Testis (tissue), 3 donors: ENCODE data around the gene ASMTL. TPM values are rescaled to one million over a fixed set of nuclear protein-coding genes. Genes with fewer than 3 reads are reported as not detected.

Source experiments
- DNase-seq: peaks from one replicate; pipeline ENCODE4 v3.0.0-alpha.2; 2019
- H3K27ac ChIP-seq, 2 donors: fragments of 200-600 bp; sonication (generic); one replicate each; pipeline ENCODE4 v1.5.1; 2019
- H3K27me3 ChIP-seq: fragments of 200-600 bp; sonication (generic); one replicate; pipeline ENCODE4 v1.5.1; 2019
- H3K36me3 ChIP-seq: fragments of 200-600 bp; sonication (generic); one replicate; pipeline ENCODE4 v1.5.1; 2017; ENCODE audit warnings: low read depth; ENCODE audit errors: missing control alignments
- H3K4me1 ChIP-seq: fragments of 200-600 bp; sonication (generic); one replicate; pipeline ENCODE4 v1.5.1; 2019
- H3K4me3 ChIP-seq, 2 donors: fragments of 200-600 bp; sonication (generic); one replicate each; pipeline ENCODE4 v1.5.1; 2017 to 2019
- H3K9me3 ChIP-seq: fragments of 200-600 bp; sonication (generic); one replicate; pipeline ENCODE4 v1.5.1; 2017
- CTCF ChIP-seq, 3 experiments: fragments of 450-650 bp in 2 of 3; fragments of 200-600 bp in 1 of 3; sonication (generic) in 1 of 3; IDR thresholded peaks; one replicate each; pipeline ENCODE4 v1.5.1; 2016 to 2019; ENCODE audit warnings: antibody characterized with exemption in 3 of 3, mild to moderate bottlenecking in 2 of 3, moderate library complexity in 1 of 3
- POLR2A ChIP-seq: fragments of 450-650 bp; IDR thresholded peaks from one replicate; pipeline ENCODE4 v1.6.1; 2017; ENCODE audit warnings: antibody characterized with exemption, mild to moderate bottlenecking, moderate library complexity
- WGBS, 2 donors: methylation state at CpG; one replicate each; pipeline ENCODE4 v1.1.5; 2018; 5-methylcytosine and 5-hydroxymethylcytosine counted together
- intact Hi-C: fragments of 100-400 bp; cut with DNase I; formaldehyde crosslinking; loops from one replicate; pipeline ENCODE4 v1.15.1; 2023; ENCODE audit warnings: low total_unique reads
- polyA plus RNA-seq: library from polyadenylated mRNA; stranded (reverse); fragments of 350-450 nt; fragmentation: Illumina TruSeq; extraction: RNeasy Lipid Tissue Mini Kit (QIAGEN cat#74804); gene quantifications from one replicate; pipeline ENCODE4 v1.2.3, GENCODE V29; 2014; ENCODE audit warnings: low read depth, low replicate concordance; ENCODE audit not compliant: insufficient read depth
- total RNA-seq, 2 donors: library from RNA; depleted of rRNA; stranded (reverse); fragments of >200 nt; gene quantifications; one replicate each; pipeline ENCODE4 v1.2.3, GENCODE V29; 2016

Gene ASMTL
- total and polyA plus RNA-seq, 3 donors from 2014 or later = 27.0 to 41.2 (median 31.0) TPM

- Histone ChIP-seq H3K27ac (peak overlapping the region; percentile 91 to 99), H3K4me3 (peak overlapping the region; percentile 100), H3K4me1 (peaks cover 27% of the 10 kb centered on the region), H3K27me3 (no peaks in the 10 kb centered on the region), H3K36me3 (no peaks in the 10 kb centered on the region), H3K9me3 (no peaks in the 10 kb centered on the region)
- TF ChIP-seq POLR2A (no peak), CTCF (IDR thresholded peaks at IDR 0.05) (no peak)
- intact Hi-C loops = loop anchor here (10.0 kb wide), 1 partner anchor 54 kb away; no protein-coding TSS in a partner anchor
- 39 to 46% methylated on average over 21 to 30 of the region's 30 CpGs for WGBS, 2 donors
- peak; percentile 32 for DNase-seq
Measured at GRCh38 chrX:1390621-1391369, 61.9 kb downstream of the ASMTL start.

GRCh38 chrX:1389993-1390285 lies 62.8 kb downstream of the ASMTL start:
- H3K4me1 ChIP-seq = peaks cover 27% of the 10 kb centered on the region
- TF ChIP-seq POLR2A = no peak
- no peak for TF ChIP-seq CTCF (IDR thresholded peaks at IDR 0.05)
- no peak overlapping the region for H3K4me3 ChIP-seq
- WGBS, 2 donors = 92 to 95% methylated on average over 10 of the region's 10 CpGs
- H3K9me3 ChIP-seq = no peaks in the 10 kb centered on the region
- H3K27ac ChIP-seq = no peak overlapping the region
- no peaks in the 10 kb centered on the region for H3K27me3 ChIP-seq
- peak; percentile 10 for DNase-seq
- intact Hi-C loops = loop anchor here (10.0 kb wide), 1 partner anchor 55 kb away; no protein-coding TSS in a partner anchor
- no peaks in the 10 kb centered on the region for H3K36me3 ChIP-seq

- Histone ChIP-seq H3K36me3 (no peaks in the 10 kb centered on the region), H3K27me3 (no peaks in the 10 kb centered on the region), H3K4me3 (no peak overlapping the region), H3K4me1 (peaks cover 24% of the 10 kb centered on the region), H3K27ac (no peak overlapping the region), H3K9me3 (no peaks in the 10 kb centered on the region)
- intact Hi-C loops = no loop called here
- TF ChIP-seq CTCF (IDR thresholded peaks at IDR 0.05) = no peak
- no peak for TF ChIP-seq POLR2A
- DNase-seq = peak; percentile 13
- WGBS, 2 donors = 81 to 91% methylated on average over 19 to 51 of the region's 51 CpGs
Measured at GRCh38 chrX:1389181-1389992, 63.3 kb downstream of the ASMTL start.

GRCh38 chrX:1388651-1389050 lies 64.1 kb downstream of the ASMTL start:
- H3K4me3 ChIP-seq = no peak overlapping the region
- no peaks in the 10 kb centered on the region for H3K9me3 ChIP-seq
- no peaks in the 10 kb centered on the region for H3K27me3 ChIP-seq
- H3K36me3 ChIP-seq = no peaks in the 10 kb centered on the region
- DNase-seq = no peak
- peaks cover 17% of the 10 kb centered on the region for H3K4me1 ChIP-seq
- 77 to 88% methylated on average over 4 of the region's 4 CpGs for WGBS, 2 donors
- intact Hi-C loops = no loop called here
- TF ChIP-seq POLR2A (no peak), CTCF (IDR thresholded peaks at IDR 0.05) (no peak)
- H3K27ac ChIP-seq = no peak overlapping the region
